Gastrocnemius medialis (tissue), 4 donors: ENCODE data around the gene PLAAT5. TPM values are rescaled to one million over a fixed set of nuclear protein-coding genes. Genes with fewer than 3 reads are reported as not detected.

Source experiments
- ATAC-seq, 2 donors: fragments of 150-250 bp; one replicate each; pipeline ENCODE4 v1.9.1; 2016
- DNase-seq, 2 donors: peaks; one replicate each; pipeline ENCODE4 v3.0.0-alpha.2; 2019
- H3K27ac ChIP-seq, 4 donors: fragments of 200-600 bp; sonication (generic); 1 replicate in 1 of 4; 2 replicates in 3 of 4; pipeline ENCODE4 v1.5.1; 2016 to 2018; ENCODE audit warnings: mild to moderate bottlenecking in 2 of 4, moderate library complexity in 1 of 4
- H3K27me3 ChIP-seq, 3 donors: fragments of 200-600 bp; sonication (generic) in 2 of 3; 1 replicate in 1 of 3; 2 replicates in 2 of 3; pipeline versions ENCODE4 v1.5.1 to v1.6.0; 2016 to 2019; ENCODE audit warnings: mild to moderate bottlenecking in 1 of 3, moderate library complexity in 1 of 3
- H3K36me3 ChIP-seq, 2 donors: fragments of 200-600 bp; sonication (generic) in 1 of 2; one replicate each; pipeline ENCODE4 v1.5.1; 2017 to 2018
- H3K4me1 ChIP-seq, 2 donors: fragments of 200-600 bp; sonication (generic) in 1 of 2; one replicate each; pipeline ENCODE4 v1.5.1; 2016 to 2017; ENCODE audit warnings: mild to moderate bottlenecking in 2 of 2
- H3K4me3 ChIP-seq, 4 donors: fragments of 200-600 bp; sonication (generic) in 3 of 4; 1 replicate in 1 of 4; 2 replicates in 3 of 4; pipeline ENCODE4 v1.5.1; 2016 to 2019; ENCODE audit warnings: mild to moderate bottlenecking in 2 of 4
- H3K9me3 ChIP-seq, 3 donors: fragments of 200-600 bp; sonication (generic) in 2 of 3; 1 replicate in 1 of 3; 2 replicates in 2 of 3; pipeline ENCODE4 v1.5.1; 2016 to 2019
- CTCF ChIP-seq, 5 experiments: fragments of 450-650 bp in 3 of 5; fragments of 200-600 bp in 2 of 5; sonication (generic) in 2 of 5; IDR thresholded peaks in 4 of 5; conservative IDR thresholded peaks in 1 of 5; 1 replicate in 4 of 5; 2 replicates in 1 of 5; pipeline ENCODE4 v1.5.1; 2016 to 2019; ENCODE audit warnings: antibody characterized with exemption in 5 of 5, mild to moderate bottlenecking in 3 of 5, moderate library complexity in 3 of 5
- POLR2A ChIP-seq, 2 donors: fragments of 450-650 bp; IDR thresholded peaks; one replicate each; pipeline ENCODE4 v1.6.1; 2017; ENCODE audit warnings: antibody characterized with exemption in 2 of 2, mild to moderate bottlenecking in 2 of 2, moderate library complexity in 2 of 2
- in situ Hi-C, 4 donors: fragments of 200-750 bp; cut with MboI; loops; one replicate each; pipeline versions ENCODE4 v1.15.0 to v1.8.0; 2017; ENCODE audit warnings: low sequenced_read_pairs in 4 of 4
- intact Hi-C: fragments of 100-400 bp; cut with DNase I; formaldehyde crosslinking; loops from one replicate; pipeline ENCODE4 v1.15.1; 2023; ENCODE audit warnings: low total_unique reads
- total RNA-seq, 4 donors: library from RNA; depleted of rRNA; stranded (reverse); fragments of >200 nt; gene quantifications; one replicate each; pipeline versions ENCODE4 v1.1.0 to v1.2.3, GENCODE V29; 2016

Gene PLAAT5
- total RNA-seq, 4 donors from 2014 or later = 0.18 TPM; not detected in 3

GRCh38 chr11:63427971-63428508 is 62.9 kb downstream of the PLAAT5 start:
- intact Hi-C loops = no loop called here
- peaks cover 0 to 3% (median 0%) of the 10 kb centered on the region in 3 donors for H3K27me3 ChIP-seq
- no peaks in the 10 kb centered on the region for H3K36me3 ChIP-seq
- no peak overlapping the region for H3K4me3 ChIP-seq
- no peaks in the 10 kb centered on the region for H3K9me3 ChIP-seq
- no peak overlapping the region for H3K27ac ChIP-seq
- TF ChIP-seq CTCF (IDR thresholded peaks at IDR 0.05 in 4 of 5, conservative IDR thresholded peaks at IDR 0.05 in 1 of 5) (no peak), POLR2A (IDR thresholded peaks at IDR 0.05) (no peak)
- H3K4me1 ChIP-seq = no peaks in the 10 kb centered on the region
- in situ Hi-C loops = no loop called here
- no peak for ATAC-seq
- DNase-seq = no peak

- no peaks in the 10 kb centered on the region for H3K36me3 ChIP-seq
- ATAC-seq (no peak), DNase-seq (no peak)
- no peak overlapping the region for H3K27ac ChIP-seq
- H3K4me3 ChIP-seq = no peak overlapping the region
- intact Hi-C loops (no loop called here), in situ Hi-C loops (no loop called here)
- H3K27me3 ChIP-seq = no peaks in the 10 kb centered on the region
- no peaks in the 10 kb centered on the region for H3K9me3 ChIP-seq
- H3K4me1 ChIP-seq = no peaks in the 10 kb centered on the region
- TF ChIP-seq CTCF (IDR thresholded peaks at IDR 0.05 in 4 of 5, conservative IDR thresholded peaks at IDR 0.05 in 1 of 5) (no peak), POLR2A (IDR thresholded peaks at IDR 0.05) (no peak)
These were observed 73.7 kb downstream of the PLAAT5 start for GRCh38 chr11:63417174-63417852.

Other genes with a start within 250 kb of the PLAAT5 start
- gene SLC22A25, start 247.6 kb downstream of the PLAAT5 start, total RNA-seq = under 1 TPM in 1 of 4 donors, not detected in 3; 0.07 TPM
- gene SLC22A9, start 121.4 kb downstream of the PLAAT5 start, total RNA-seq = under 1 TPM in 1 of 4 donors, not detected in 3; 0.09 TPM
- under 1 TPM in 2 of 4 donors, not detected in 2; 0.24 to 0.80 TPM for gene LGALS12, start 14.9 kb upstream of the PLAAT5 start, total RNA-seq
- gene PLAAT4, start 45.6 kb upstream of the PLAAT5 start, total RNA-seq = 10 to 100 TPM in 1 of 4 donors, 1 to 10 TPM in 3; 3.1 to 13.2 (median 5.8) TPM
- not detected for gene PLAAT2, start 72.2 kb upstream of the PLAAT5 start, total RNA-seq
- 10 to 100 TPM; 58.0 to 76.5 (median 67.5) TPM for gene PLAAT3, start 123.3 kb upstream of the PLAAT5 start, total RNA-seq
- 10 to 100 TPM; 10.2 to 16.5 (median 12.4) TPM for gene ATL3, start 180.2 kb upstream of the PLAAT5 start, total RNA-seq
- gene RTN3, start 190.3 kb upstream of the PLAAT5 start, total RNA-seq = 100 to 1,000 TPM in 1 of 4 donors, 10 to 100 TPM in 3; 45.5 to 112 (median 86.0) TPM